Measurements from ENCODE around the gene FAM120A. TPM values are rescaled to one million over a fixed set of nuclear protein-coding genes. Genes with fewer than 3 reads are reported as not detected.

FAM120A gene
- total RNA-seq, 1 donor from 2014 or later, result 197 TPM

- no peak for DNase-seq (ENCODE audit: low spot score)
Observed at GRCh38 chr9:93594041-93594756, 142.7 kb downstream of the FAM120A start.

- no peak for DNase-seq (ENCODE audit: low spot score)
Observed at GRCh38 chr9:93595461-93595860, 144.0 kb downstream of the FAM120A start.

- no peak for DNase-seq (ENCODE audit: low spot score)
Observed at GRCh38 chr9:93595861-93596365, 144.4 kb downstream of the FAM120A start.

GRCh38 chr9:93596399-93596798 lies 144.9 kb downstream of the FAM120A start:
- DNase-seq (ENCODE audit: low spot score), result no peak

GRCh38 chr9:93597142-93597706 lies 145.7 kb downstream of the FAM120A start:
- DNase-seq (ENCODE audit: low spot score), result no peak

GRCh38 chr9:93597871-93598646 lies 146.6 kb downstream of the FAM120A start:
- DNase-seq (ENCODE audit: low spot score), result no peak

GRCh38 chr9:93598647-93599241 lies 147.3 kb downstream of the FAM120A start:
- DNase-seq (ENCODE audit: low spot score), result no peak

GRCh38 chr9:93599571-93600403 lies 148.3 kb downstream of the FAM120A start:
- DNase-seq (ENCODE audit: low spot score), result no peak

- DNase-seq (ENCODE audit: low spot score), result no peak
Observed at GRCh38 chr9:93600504-93600903, 149.0 kb downstream of the FAM120A start.

GRCh38 chr9:93601063-93601462 lies 149.6 kb downstream of the FAM120A start:
- no peak for DNase-seq (ENCODE audit: low spot score)

GRCh38 chr9:93601666-93602065 lies 150.2 kb downstream of the FAM120A start:
- no peak for DNase-seq (ENCODE audit: low spot score)

GRCh38 chr9:93603011-93603410 lies 151.5 kb downstream of the FAM120A start:
- no peak for DNase-seq (ENCODE audit: low spot score)

- DNase-seq (ENCODE audit: low spot score), result no peak
Observed at GRCh38 chr9:93603906-93604326, 152.4 kb downstream of the FAM120A start.

GRCh38 chr9:93606187-93606586 lies 154.7 kb downstream of the FAM120A start:
- DNase-seq (ENCODE audit: low spot score), result no peak

GRCh38 chr9:93610206-93610605 lies 158.7 kb downstream of the FAM120A start:
- no peak for DNase-seq (ENCODE audit: low spot score)

- DNase-seq (ENCODE audit: low spot score), result no peak
Observed at GRCh38 chr9:93612052-93612795, 160.7 kb downstream of the FAM120A start.

- no peak for DNase-seq (ENCODE audit: low spot score)
Observed at GRCh38 chr9:93612796-93613154, 161.3 kb downstream of the FAM120A start.

GRCh38 chr9:93613174-93613573 lies 161.7 kb downstream of the FAM120A start:
- DNase-seq (ENCODE audit: low spot score), result no peak

- no peak for DNase-seq (ENCODE audit: low spot score)
Observed at GRCh38 chr9:93613791-93614190, 162.3 kb downstream of the FAM120A start.

GRCh38 chr9:93614830-93615468 lies 163.5 kb downstream of the FAM120A start:
- DNase-seq (ENCODE audit: low spot score), result no peak

Data from ureter (tissue), 1 donor.